EH (cell line): ENCODE measurements around the gene RGS7.

ENCODE experiments used
- DNase-seq: peaks from one replicate; pipeline ENCODE4 v3.0.0-alpha.2; 2015; ENCODE audit warnings: low read depth

RGS7 gene

DNA sequence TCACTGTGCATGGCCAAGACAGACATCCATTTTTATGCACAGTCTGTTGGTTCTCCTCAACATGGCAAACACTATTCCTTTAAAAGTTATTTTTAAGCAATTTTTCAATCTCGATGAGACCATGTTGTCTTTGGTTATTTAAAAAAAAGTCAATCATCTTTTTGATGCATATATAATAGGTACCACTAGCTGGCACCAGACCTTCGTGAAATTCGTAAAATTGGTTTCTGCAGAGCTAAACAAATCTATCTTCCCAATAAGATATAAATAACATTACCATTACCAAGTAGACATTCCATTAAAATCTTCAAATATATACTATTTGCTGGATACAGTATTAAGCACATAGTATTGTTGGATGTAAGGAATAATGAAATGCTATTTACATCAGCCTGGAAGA is 525.1 kb downstream of the RGS7 start:
- peak; percentile 10 for DNase-seq

DNA sequence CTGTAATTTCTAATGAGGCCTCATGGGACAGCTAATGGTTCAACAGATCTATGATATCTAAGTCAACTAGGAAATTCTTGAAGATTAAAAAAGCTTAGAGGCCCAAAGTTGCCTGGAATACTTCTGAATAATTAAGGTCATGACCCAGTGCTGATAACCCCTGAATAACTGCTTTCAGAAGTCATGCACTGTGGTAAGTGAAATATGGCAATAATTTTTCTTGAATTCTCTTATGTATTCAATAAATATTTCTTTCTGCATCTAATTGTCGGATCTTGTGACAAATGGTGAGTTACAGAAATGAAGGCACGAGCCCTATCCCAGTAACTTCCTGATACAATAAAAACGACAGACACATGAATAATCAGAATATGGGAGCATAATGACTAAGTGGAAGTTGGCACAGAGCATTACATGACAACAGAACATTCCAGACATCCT is 525.8 kb downstream of the RGS7 start:
- DNase-seq = peak; percentile 94

DNA sequence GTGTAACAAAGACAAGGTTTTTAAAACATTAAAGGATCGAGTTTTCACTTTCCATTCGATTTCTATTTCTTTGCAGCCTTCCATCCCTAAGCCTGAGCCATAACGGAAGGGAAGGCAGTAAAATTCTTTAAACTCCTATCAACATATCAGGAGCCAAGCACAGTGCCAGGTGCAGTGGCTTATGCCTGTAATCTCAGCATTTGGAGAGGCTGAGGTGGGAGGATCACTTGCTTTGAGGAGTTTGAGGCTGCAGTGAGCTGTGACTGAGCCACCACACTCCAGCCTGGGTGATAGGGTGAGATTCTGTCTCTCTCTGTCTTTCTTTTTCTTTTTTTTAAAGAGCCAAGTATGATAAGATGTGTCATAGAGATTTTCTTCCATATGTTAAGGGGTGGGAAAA is 527.5 kb downstream of the RGS7 start:
- no peak for DNase-seq

DNA sequence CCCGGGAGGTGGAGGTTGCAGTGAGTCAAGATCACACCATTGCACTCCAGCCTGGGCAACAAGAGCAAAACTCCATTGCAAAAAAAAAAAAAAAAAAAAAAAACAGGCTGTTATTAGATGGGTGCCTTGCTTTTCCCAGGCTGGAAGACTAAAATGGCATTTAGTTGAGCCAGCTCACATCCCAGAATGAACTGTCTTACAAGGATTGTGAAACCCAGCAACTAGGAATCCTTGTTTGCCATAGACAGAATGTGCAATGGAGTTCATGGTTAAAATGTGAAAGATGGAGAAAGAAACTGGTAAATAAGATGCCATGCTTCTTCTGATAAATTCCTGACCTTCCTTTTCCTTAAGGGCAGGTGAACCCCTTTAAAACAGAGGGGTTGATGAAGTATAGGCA is 529.2 kb downstream of the RGS7 start:
- peak; percentile 39 for DNase-seq

DNA sequence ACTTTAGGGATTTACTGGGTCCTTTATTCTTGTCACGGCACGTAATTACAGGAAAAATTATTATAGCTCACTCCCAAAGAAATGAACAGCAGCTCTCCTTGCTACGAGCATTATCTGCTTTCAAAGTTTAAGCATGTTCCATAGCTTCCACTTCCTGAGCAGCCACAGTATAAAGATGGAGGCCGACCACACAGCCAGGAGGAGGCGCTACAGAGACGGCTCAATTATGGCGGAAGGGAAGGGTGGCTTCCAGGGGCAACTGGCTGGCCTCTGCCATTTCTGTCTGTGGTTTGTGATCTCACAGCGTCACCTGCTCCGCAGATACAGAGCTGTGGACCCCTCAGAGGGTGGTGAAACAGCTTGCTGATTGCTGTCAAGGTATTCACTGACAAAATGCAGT is 532.8 kb downstream of the RGS7 start:
- no peak for DNase-seq

DNA sequence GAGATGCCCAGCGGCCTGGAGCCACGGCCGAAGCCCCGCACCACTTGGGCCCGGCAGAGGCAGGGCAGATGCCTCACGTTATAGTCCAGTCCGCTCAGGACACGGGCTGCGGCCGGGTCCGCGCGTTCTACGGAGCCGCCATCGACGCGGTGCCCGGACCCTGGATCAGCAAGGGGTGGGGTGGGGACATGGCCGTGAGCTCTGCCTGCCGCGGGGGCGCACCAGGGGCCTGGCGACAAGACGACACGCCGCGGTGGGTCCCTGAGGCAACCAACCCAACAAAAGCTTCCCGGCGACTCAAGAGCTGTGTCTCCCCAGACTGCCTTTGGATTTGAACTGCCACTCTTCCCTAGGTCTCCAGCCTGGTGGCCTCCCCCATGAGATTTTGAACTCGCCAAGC is 533.6 kb downstream of the RGS7 start:
- no peak for DNase-seq

DNA sequence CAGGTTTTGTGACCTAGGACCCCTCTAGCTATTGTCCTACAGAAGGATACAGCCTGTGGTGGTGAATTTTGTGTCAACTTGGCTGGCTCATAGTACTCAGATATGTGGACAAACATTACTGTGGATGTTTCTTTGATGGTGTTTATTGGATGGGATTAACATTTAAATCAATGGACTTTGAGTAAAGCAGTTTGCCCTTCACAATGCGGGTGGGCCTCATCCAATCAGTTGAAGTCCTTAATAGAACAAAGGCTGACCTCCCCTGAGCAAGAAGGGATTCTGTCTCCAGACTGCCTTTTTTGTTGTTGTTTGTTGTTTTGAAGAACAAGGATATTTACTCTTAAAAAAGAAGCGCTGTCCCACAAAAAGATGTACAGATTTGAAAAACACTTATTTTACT is 535.1 kb downstream of the RGS7 start:
- DNase-seq = no peak

DNA sequence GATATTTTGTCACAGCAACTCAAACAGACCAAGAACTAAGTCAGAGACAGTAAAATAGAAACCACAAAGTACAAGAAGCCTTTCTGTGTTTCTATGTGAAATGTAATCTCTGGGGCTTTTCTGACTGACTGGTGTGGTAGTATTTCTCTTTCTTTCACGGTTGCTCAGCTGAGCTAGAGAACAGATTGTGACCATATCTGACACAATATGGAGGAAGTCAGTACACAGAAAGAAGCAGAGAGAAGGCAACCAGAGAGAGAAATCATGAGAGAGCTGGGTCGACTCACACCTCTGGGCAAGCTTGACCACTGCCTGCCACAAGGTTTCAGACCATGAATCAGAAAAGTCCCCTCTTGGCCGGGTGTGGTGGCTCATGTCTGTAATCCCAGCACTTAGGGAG is 536.2 kb downstream of the RGS7 start:
- DNase-seq = peak; percentile 31

GRCh38 chr1:240816472-240816871 is 540.5 kb downstream of the RGS7 start:
- DNase-seq = no peak

- DNase-seq = no peak
These were observed 543.3 kb downstream of the RGS7 start for GRCh38 chr1:240813720-240814119.

- DNase-seq = peak; percentile 60
These were observed 545.7 kb downstream of the RGS7 start for GRCh38 chr1:240811256-240811655.

DNA sequence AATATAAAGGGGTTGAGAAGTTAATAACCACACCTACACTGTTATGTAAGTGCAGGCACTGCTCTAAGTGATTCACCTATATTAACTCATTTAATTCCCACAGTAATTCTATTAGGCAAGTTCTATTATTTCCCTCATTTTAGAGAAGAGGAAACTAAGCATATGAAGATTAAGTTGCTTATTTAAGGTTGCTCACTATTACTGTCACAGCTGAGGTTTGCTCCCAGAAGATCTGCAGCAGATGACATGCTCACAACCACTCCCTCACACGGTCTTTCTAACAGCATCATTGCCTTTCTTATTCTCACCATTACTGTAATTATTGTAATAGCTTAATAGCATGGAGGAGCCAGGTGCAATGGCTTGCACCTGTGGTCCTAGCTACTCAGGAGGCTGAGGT is 548.6 kb downstream of the RGS7 start:
- DNase-seq = no peak

DNA sequence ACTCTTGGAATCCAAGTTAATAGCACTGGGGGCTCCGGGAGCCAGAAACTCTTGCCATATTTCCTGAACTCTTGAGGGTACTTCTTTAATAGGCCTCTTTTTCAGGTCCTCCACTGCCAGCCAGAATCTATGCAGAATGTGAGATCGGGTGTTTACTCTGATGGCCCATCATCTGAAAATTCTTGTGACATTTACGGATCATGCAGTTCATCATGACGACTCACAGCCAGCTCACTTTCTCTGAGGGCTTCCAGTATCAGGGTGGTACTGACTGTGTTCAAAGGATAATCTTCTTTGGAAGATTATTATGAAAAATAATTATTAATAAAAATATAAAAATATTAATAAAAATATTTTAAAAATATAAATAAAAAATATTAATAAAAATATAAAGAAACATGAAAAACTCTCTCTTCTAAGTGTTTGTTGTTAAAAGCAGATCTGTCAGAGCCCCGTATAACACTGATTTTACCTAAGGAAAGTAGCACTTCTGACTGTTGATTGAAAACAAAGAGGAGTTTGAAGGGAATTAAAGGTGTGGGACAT is 550.7 kb downstream of the RGS7 start:
- DNase-seq = peak; percentile 53

DNA sequence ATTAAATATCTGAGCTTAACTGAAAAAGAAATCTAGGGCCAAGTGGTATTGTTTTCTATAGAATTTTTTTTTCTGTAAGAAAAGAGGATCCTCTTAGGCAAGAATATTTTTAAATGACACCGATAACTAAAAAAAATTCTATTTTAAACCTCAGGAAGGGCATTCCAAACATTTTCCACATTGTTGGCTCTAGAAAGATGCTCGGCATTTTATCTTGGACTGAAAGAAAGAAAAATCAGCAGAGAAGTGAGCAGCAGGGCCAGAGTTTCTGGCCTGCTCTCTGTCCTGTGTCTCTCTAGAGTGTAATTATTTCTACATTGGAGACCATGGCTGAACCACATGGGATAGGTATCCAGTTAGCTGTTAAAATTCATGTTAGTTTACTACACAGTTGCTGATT is 552.5 kb downstream of the RGS7 start:
- peak; percentile 80 for DNase-seq

GRCh38 chr1:240803151-240803550 is 553.9 kb downstream of the RGS7 start:
- DNase-seq = peak; percentile 65

- no peak for DNase-seq
These were observed 554.7 kb downstream of the RGS7 start for GRCh38 chr1:240802271-240802670.

- peak; percentile 79 for DNase-seq
These were observed 555.6 kb downstream of the RGS7 start for GRCh38 chr1:240801442-240801841.

GRCh38 chr1:240800291-240800690 is 556.7 kb downstream of the RGS7 start:
- no peak for DNase-seq

DNA sequence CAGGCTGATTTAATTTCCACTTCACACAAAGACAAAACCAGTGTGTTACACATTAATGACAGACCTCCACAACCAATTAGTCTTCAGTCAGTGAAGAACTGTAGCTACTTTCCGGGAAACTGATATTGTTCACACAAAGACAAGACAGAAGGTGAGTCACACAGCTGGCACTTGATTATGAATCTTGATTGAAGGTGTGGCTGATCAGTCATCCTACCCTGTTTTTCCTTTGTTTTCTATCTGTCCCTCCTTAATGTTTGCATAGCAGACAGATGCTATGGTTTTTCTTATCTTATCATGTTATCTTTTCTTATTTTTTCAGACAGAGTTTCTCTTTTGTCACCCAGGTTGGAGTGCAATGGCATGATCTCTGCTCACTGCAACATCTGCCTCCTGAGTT is 560.0 kb downstream of the RGS7 start:
- DNase-seq = peak; percentile 44

GRCh38 chr1:240794046-240794843 is 562.8 kb downstream of the RGS7 start:
- no peak for DNase-seq

GRCh38 chr1:240792915-240793529 is 564.0 kb downstream of the RGS7 start:
- DNase-seq = no peak

DNA sequence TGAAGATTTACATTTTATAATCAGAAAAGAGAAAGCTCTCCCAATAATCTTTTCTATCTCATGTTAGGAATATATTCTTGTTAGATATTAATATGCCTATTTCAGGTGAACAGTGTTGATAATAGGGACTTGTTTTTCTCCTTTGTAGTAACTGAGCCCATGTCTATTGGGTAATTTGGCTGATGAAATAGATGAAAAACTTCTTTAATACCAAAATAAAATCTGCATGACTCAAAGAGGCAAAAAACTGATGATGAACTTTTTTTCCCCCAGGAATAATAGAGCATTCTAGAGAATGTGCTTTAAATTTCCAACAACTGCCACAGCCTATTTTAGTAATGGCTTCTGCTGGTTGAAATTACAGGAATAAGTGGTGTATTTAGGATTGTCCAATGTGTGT is 566.1 kb downstream of the RGS7 start:
- DNase-seq = peak; percentile 34

DNA sequence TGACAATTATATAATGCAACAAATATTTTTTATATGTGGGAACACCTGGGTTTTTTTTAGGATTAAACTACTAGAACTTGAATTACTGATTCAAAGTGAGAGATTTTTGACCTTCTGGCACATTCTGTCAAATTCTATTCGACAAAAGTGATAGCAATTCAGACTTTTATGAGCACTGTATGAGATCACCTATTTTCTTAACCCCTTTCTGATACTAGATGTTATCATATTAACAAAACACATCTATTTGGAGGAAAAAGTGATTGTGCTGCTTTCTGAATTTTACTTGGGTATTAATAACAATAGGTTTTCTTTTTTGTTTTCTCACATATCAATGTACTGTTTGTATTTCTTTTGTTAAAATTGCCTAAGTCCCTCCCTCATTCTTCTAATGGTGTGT is 570.1 kb downstream of the RGS7 start:
- DNase-seq = no peak

DNA sequence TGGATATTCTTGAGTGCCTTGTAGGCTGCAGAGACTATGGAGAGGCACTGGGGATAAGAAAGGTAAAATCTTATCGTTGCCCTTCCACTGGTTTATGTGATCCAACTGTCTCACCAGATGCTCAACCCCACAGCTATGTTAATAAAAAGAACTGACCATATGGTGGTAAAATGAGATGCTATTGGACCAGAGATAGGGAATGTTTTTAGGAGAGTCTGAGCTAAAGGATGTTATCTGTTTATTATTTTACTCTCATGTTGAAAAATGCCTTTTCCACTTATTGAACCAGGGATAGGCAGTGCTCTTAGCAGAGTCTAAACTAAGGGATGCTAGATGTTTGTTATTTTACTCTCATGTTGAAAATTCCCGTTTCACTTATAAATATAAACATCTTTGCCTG is 572.2 kb downstream of the RGS7 start:
- DNase-seq = no peak
